Right lobe of liver (tissue), 4 donors: ENCODE results near the gene C19orf85.

Experiments used
- POLR2A ChIP-seq: fragments of 450-650 bp; IDR thresholded peaks from one replicate; pipeline ENCODE4 v1.6.1; 2017; ENCODE audit warnings: antibody characterized with exemption, mild to moderate bottlenecking
- TF ChIP-seq, protein P1 (sequence below), 4 donors: fragments of 200-600 bp in 3 of 4; fragments of 450-650 bp in 1 of 4; IDR thresholded peaks; one replicate each; pipeline versions ENCODE4 v1.5.1 to v1.8.0; 2016 to 2022; ENCODE audit warnings: antibody characterized with exemption in 4 of 4, mild to moderate bottlenecking in 2 of 4
- donor health status: DM: no; HTN: no; CAD: no.
- donor health status: DM: no; HTN: no; CAD: no.
- donor health status: DM: no; HTN: yes; CAD: no.

DNA sequence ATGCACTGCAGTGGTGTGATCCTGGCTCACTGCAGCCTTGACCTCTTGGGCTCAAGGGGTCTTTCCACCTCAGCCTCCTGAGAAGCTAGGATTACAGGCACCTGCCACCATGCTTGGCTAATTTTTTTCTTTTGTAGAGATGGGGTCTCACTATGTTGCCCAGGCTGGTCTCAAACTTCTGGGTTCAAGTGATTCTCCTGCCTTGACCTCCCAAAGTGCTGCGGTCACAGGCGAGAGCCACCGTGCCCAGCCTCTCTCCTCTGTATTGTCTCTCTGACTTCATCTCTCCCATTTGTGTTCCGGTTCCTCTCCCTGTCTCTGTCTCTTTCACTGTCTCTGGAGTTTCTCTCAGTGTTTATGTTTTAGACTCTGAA, 1.7 kb upstream of the C19orf85 start:
- TF ChIP-seq, protein P1, sequence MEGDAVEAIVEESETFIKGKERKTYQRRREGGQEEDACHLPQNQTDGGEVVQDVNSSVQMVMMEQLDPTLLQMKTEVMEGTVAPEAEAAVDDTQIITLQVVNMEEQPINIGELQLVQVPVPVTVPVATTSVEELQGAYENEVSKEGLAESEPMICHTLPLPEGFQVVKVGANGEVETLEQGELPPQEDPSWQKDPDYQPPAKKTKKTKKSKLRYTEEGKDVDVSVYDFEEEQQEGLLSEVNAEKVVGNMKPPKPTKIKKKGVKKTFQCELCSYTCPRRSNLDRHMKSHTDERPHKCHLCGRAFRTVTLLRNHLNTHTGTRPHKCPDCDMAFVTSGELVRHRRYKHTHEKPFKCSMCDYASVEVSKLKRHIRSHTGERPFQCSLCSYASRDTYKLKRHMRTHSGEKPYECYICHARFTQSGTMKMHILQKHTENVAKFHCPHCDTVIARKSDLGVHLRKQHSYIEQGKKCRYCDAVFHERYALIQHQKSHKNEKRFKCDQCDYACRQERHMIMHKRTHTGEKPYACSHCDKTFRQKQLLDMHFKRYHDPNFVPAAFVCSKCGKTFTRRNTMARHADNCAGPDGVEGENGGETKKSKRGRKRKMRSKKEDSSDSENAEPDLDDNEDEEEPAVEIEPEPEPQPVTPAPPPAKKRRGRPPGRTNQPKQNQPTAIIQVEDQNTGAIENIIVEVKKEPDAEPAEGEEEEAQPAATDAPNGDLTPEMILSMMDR (IDR thresholded peaks at IDR 0.05) = no peak
- TF ChIP-seq POLR2A = no peak
